ENCODE results near the gene CCDC187. TPM values are rescaled to one million over a fixed set of nuclear protein-coding genes. Genes with fewer than 3 reads are reported as not detected.

CCDC187 gene
- total RNA-seq, 1 donor = not detected

DNA sequence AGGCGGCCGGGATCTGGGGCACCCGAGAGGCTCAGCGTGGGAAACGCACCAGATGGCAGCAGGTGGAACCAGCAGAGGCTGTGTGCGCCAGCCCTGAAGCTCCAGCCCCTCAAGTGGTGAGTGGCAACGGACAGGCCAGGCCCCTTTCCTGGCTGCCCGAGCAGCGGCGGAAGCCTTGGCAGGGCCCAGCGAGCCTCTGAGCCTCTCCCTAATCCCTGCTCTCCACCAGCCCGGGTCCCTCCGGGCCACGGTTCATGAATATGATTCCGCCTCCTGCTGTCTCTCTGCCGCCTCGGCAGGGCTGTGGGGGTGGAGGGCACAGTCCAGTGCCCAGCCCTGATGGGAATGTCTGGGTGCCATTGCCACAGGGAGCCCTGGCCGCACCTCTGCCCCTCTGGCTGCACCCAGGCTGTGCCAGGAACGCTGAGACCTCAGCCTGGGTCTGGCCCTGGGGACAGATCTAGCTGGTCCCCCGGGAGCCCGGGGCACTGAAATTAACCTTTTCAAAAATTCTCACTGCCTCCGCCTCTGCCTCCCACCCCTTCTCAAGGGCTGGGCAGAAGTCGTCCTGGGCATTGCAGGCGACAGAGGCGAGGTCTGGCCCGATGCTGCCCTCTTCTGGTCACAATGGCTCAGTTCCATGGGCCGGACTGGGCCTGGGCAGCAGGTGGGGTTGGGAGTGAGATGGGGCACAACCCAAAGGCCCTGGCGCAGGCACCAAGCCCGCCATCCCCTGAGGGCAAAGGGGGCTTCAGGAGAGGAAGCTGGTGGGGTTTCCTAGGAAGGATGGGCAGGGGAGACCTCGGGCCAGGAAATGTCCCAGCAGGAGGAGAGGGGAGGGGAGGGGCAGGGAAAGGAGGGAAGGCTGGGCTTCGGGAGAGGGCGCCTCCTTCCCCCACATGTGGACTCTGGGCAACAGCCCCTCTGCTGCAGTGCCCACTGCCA, 20.3 kb downstream of the CCDC187 start:
- H3K27me3 ChIP-seq (ENCODE audit: insufficient read depth, low read length) = peaks cover 8% of the 10 kb centered on the region
- H2AFZ ChIP-seq (ENCODE audit: low read length) = peak overlapping the region; percentile 77
- H4K20me1 ChIP-seq (ENCODE audit: insufficient read depth, low read length) = no peaks in the 10 kb centered on the region
- H3K4me3 ChIP-seq (ENCODE audit: insufficient read depth, low read length) = peak overlapping the region; percentile 61
- DNase-seq (ENCODE audit: insufficient read length, low spot score, missing footprints) = peak; percentile 99
- TF ChIP-seq, protein P1, sequence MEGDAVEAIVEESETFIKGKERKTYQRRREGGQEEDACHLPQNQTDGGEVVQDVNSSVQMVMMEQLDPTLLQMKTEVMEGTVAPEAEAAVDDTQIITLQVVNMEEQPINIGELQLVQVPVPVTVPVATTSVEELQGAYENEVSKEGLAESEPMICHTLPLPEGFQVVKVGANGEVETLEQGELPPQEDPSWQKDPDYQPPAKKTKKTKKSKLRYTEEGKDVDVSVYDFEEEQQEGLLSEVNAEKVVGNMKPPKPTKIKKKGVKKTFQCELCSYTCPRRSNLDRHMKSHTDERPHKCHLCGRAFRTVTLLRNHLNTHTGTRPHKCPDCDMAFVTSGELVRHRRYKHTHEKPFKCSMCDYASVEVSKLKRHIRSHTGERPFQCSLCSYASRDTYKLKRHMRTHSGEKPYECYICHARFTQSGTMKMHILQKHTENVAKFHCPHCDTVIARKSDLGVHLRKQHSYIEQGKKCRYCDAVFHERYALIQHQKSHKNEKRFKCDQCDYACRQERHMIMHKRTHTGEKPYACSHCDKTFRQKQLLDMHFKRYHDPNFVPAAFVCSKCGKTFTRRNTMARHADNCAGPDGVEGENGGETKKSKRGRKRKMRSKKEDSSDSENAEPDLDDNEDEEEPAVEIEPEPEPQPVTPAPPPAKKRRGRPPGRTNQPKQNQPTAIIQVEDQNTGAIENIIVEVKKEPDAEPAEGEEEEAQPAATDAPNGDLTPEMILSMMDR (IDR thresholded peaks at IDR 0.05; ENCODE audit: extremely low read depth, low read depth, low read length) = peak; percentile 77
- H3K9me3 ChIP-seq (ENCODE audit: low read depth, low read length) = no peaks in the 10 kb centered on the region
- no peaks in the 10 kb centered on the region for H3K79me2 ChIP-seq (ENCODE audit: insufficient read depth, low read length)
- peaks cover 4% of the 10 kb centered on the region for H3K4me1 ChIP-seq (ENCODE audit: insufficient read depth, low read length)
- H3K4me2 ChIP-seq (ENCODE audit: insufficient read depth, low read length) = peak overlapping the region; percentile 79
- no peak overlapping the region for H3K27ac ChIP-seq (ENCODE audit: low read depth, low read length)
- H3K36me3 ChIP-seq (ENCODE audit: insufficient read depth, low read length) = no peaks in the 10 kb centered on the region

DNA sequence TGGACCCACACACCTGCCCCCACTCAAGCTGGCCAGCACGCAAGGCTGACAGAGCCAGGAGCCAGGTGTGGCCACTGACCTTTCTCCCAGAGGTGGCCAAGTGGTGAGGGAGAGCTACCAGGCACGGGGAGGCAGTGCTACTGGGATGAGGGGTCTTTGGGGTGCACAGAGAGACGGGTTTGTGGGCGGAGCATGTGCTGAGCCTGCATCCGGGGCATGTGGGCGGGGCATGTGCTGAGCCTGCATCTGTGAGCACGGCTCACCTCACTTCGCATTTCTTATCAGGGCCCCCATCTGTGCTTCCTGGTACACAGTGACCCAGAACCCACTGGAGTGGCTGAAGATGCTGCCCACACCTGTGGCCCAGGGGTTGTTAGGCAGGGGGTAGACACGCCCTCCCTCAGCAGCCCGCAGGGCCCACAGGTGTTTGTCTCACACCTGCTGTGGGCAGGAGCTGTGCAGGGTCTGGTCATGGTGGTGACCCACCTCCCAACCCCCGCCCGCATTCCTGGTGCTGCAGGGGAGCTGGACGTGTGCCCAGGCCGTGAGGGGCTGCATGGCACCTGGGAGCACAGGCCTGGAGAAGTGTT, 21.5 kb downstream of the CCDC187 start:
- Histone ChIP-seq H4K20me1 (ENCODE audit: insufficient read depth, low read length) (no peaks in the 10 kb centered on the region), H3K4me1 (ENCODE audit: insufficient read depth, low read length) (peaks cover 4% of the 10 kb centered on the region), H3K9me3 (ENCODE audit: low read depth, low read length) (no peaks in the 10 kb centered on the region), H3K27ac (ENCODE audit: low read depth, low read length) (no peak overlapping the region), H3K4me2 (ENCODE audit: insufficient read depth, low read length) (no peak overlapping the region), H3K27me3 (ENCODE audit: insufficient read depth, low read length) (peaks cover 9% of the 10 kb centered on the region), H3K36me3 (ENCODE audit: insufficient read depth, low read length) (no peaks in the 10 kb centered on the region), H3K4me3 (ENCODE audit: insufficient read depth, low read length) (no peak overlapping the region), H2AFZ (ENCODE audit: low read length) (no peak overlapping the region), H3K79me2 (ENCODE audit: insufficient read depth, low read length) (no peaks in the 10 kb centered on the region)
- TF ChIP-seq, protein P1 (IDR thresholded peaks at IDR 0.05; ENCODE audit: extremely low read depth, low read depth, low read length) = no peak
- DNase-seq (ENCODE audit: insufficient read length, low spot score, missing footprints) = no peak

DNA sequence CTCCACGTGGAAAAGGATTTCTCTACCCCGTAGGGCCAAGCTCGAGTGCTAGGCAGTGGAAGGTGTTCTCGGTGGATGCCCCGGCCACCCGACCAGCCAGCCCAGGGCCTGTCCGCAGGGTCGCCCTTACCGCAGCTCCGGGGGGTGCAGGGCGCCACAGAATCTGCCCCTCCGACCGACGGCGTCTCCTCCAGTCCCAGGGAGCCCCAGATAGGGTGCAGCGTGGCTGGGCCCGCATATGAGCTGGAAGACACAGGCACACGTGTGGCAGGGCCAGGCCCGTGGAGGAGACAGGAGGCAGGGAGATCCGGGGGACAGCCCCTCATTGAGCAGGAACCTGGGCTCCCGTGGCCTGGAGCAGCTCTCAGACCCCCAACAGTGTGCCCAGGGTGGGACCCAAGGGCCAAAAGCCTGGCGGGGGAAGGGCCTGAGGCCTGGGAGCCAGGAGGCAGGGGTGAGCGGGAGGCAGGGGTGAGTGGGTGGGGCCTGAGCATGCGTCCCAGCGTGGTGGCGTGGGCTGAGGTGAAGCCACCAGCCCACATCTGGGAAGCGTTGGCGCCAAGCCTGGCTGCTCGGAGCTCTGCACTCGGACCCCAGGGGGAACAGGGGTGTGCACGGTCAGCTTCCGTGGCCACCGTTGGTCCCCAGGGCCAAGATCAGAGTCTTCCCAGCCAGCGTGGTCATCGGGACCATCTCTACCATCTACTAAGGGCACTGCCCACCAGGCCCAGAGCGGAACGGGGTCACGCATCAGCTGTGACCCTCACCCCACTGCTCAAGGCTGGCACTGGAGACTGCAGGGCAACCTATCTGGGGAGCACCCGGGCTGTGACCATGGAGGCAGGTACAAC, 22.2 kb downstream of the CCDC187 start:
- H3K79me2 ChIP-seq (ENCODE audit: insufficient read depth, low read length) = no peaks in the 10 kb centered on the region
- DNase-seq (ENCODE audit: insufficient read length, low spot score, missing footprints) = no peak
- H3K4me3 ChIP-seq (ENCODE audit: insufficient read depth, low read length) = no peak overlapping the region
- no peak overlapping the region for H3K27ac ChIP-seq (ENCODE audit: low read depth, low read length)
- no peaks in the 10 kb centered on the region for H3K9me3 ChIP-seq (ENCODE audit: low read depth, low read length)
- no peaks in the 10 kb centered on the region for H4K20me1 ChIP-seq (ENCODE audit: insufficient read depth, low read length)
- peaks cover 13% of the 10 kb centered on the region for H3K27me3 ChIP-seq (ENCODE audit: insufficient read depth, low read length)
- peaks cover 4% of the 10 kb centered on the region for H3K4me1 ChIP-seq (ENCODE audit: insufficient read depth, low read length)
- no peaks in the 10 kb centered on the region for H3K36me3 ChIP-seq (ENCODE audit: insufficient read depth, low read length)
- TF ChIP-seq, protein P1 (IDR thresholded peaks at IDR 0.05; ENCODE audit: extremely low read depth, low read depth, low read length) = no peak
- H3K4me2 ChIP-seq (ENCODE audit: insufficient read depth, low read length) = no peak overlapping the region
- H2AFZ ChIP-seq (ENCODE audit: low read length) = no peak overlapping the region

Measured in osteoblast (primary cell).